ENCODE measurements around the gene HMX2. TPM values are rescaled to one million over a fixed set of nuclear protein-coding genes. Genes with fewer than 3 reads are reported as not detected.
A peak's percentile ranks its signal among the peaks of the same experiment; 100 is the strongest.

HMX2 gene
- polyA plus RNA-seq, 1 donor (not counting 4 experiments of a cell fraction or from before 2014, with no cell fraction given), result not detected

- Histone ChIP-seq H3K9me1 (ENCODE audit: control insufficient read depth, extremely low read depth, insufficient read depth, low read length) (no peaks in the 10 kb centered on the region), H2AFZ (ENCODE audit: control insufficient read depth, low read length) (no peak overlapping the region), H3K27me3 (ENCODE audit: control insufficient read depth, extremely low read depth, insufficient read depth, low read length) (peaks cover 99% of the 10 kb centered on the region), H3K36me3 (ENCODE audit: control insufficient read depth in 2 of 2, extremely low read depth in 1 of 2, insufficient read depth in 2 of 2, low read length in 2 of 2) (no peaks in the 10 kb centered on the region), H3K27ac (ENCODE audit: control insufficient read depth, insufficient read depth, low read length) (no peak overlapping the region), H3K9ac (ENCODE audit: control insufficient read depth, extremely low read depth, insufficient read depth, low read length) (no peak overlapping the region), H3K4me3 (ENCODE audit: control insufficient read depth in 2 of 3, extremely low read depth in 1 of 3, insufficient read depth in 2 of 3, low read depth in 1 of 3, low read length in 3 of 3) (peak overlapping the region in 1 of 3 experiments; percentile 27), H4K20me1 (ENCODE audit: control insufficient read depth, extremely low read depth, insufficient read depth, low read length) (peaks cover 4% of the 10 kb centered on the region), H3K4me2 (ENCODE audit: control insufficient read depth, extremely low read depth, insufficient read depth, low read depth, low read length) (peak overlapping the region; percentile 62), H3K79me2 (ENCODE audit: control insufficient read depth, insufficient read depth, low read length) (no peaks in the 10 kb centered on the region), H3K4me1 (ENCODE audit: control insufficient read depth, extremely low read depth, insufficient read depth, low read length) (peaks cover 9% of the 10 kb centered on the region), H3K9me3 (ENCODE audit: control insufficient read depth, low read depth, low read length) (no peaks in the 10 kb centered on the region)
- peak; percentile 83 for TF ChIP-seq EZH2 (IDR thresholded peaks at IDR 0.05; ENCODE audit: low read length)
- TF ChIP-seq CTCF (optimal IDR thresholded peaks at IDR 0.05 in 1 of 3, IDR thresholded peaks at IDR 0.05 in 1 of 3, conservative IDR thresholded peaks at IDR 0.05 in 1 of 3; ENCODE audit: extremely low read depth in 1 of 3, insufficient read depth in 2 of 3, low read length in 3 of 3), result no peak
- dilution Hi-C loops (cut with MboI; ENCODE audit: extremely low pct_ligation_motif_present, low sequenced_read_pairs), result no loop called here
- FAIRE-seq, result no peak
- DNase-seq (ENCODE audit: low read depth, low spot score), result no peak
These were observed 10.9 kb upstream of the HMX2 start for GRCh38 chr10:123136806-123137642.

- Histone ChIP-seq H3K9ac (ENCODE audit: control insufficient read depth, extremely low read depth, insufficient read depth, low read length) (no peak overlapping the region), H3K9me1 (ENCODE audit: control insufficient read depth, extremely low read depth, insufficient read depth, low read length) (no peaks in the 10 kb centered on the region), H3K36me3 (ENCODE audit: control insufficient read depth in 2 of 2, extremely low read depth in 1 of 2, insufficient read depth in 2 of 2, low read length in 2 of 2) (no peaks in the 10 kb centered on the region), H4K20me1 (ENCODE audit: control insufficient read depth, extremely low read depth, insufficient read depth, low read length) (peaks cover 7% of the 10 kb centered on the region), H3K27me3 (ENCODE audit: control insufficient read depth, extremely low read depth, insufficient read depth, low read length) (peaks cover 99% of the 10 kb centered on the region), H3K4me3 (ENCODE audit: control insufficient read depth in 2 of 3, extremely low read depth in 1 of 3, insufficient read depth in 2 of 3, low read depth in 1 of 3, low read length in 3 of 3) (peak overlapping the region in 1 of 3 experiments; percentile 38), H3K4me1 (ENCODE audit: control insufficient read depth, extremely low read depth, insufficient read depth, low read length) (peaks cover 4% of the 10 kb centered on the region), H3K4me2 (ENCODE audit: control insufficient read depth, extremely low read depth, insufficient read depth, low read depth, low read length) (peak overlapping the region; percentile 22), H3K79me2 (ENCODE audit: control insufficient read depth, insufficient read depth, low read length) (no peaks in the 10 kb centered on the region), H3K9me3 (ENCODE audit: control insufficient read depth, low read depth, low read length) (no peaks in the 10 kb centered on the region), H3K27ac (ENCODE audit: control insufficient read depth, insufficient read depth, low read length) (no peak overlapping the region), H2AFZ (ENCODE audit: control insufficient read depth, low read length) (no peak overlapping the region)
- no peak for TF ChIP-seq EZH2 (IDR thresholded peaks at IDR 0.05; ENCODE audit: low read length)
- DNase-seq (ENCODE audit: low read depth, low spot score) (no peak), FAIRE-seq (no peak)
- dilution Hi-C loops (cut with MboI; ENCODE audit: extremely low pct_ligation_motif_present, low sequenced_read_pairs), result no loop called here
These were observed 8.8 kb upstream of the HMX2 start for GRCh38 chr10:123139165-123139520.
